Vagina (tissue), 2 donors: ENCODE results near the gene COMMD7. TPM values are rescaled to one million over a fixed set of nuclear protein-coding genes. Genes with fewer than 3 reads are reported as not detected.
"Not testable (repeated sequence)": the region's sequence is repeated elsewhere in the genome, so short reads cannot be mapped to it uniquely, and the experiment has no call there.

ENCODE experiments used
- DNase-seq, 2 donors: peaks; one replicate each; pipeline ENCODE4 v3.0.0-alpha.2; 2017; ENCODE audit errors: extremely low spot score in 2 of 2
- H3K27ac ChIP-seq: fragments of 200-600 bp; sonication (generic); one replicate; pipeline ENCODE4 v1.5.1; 2019
- H3K27me3 ChIP-seq: fragments of 200-600 bp; sonication (generic); one replicate; pipeline ENCODE4 v1.5.1; 2019
- H3K36me3 ChIP-seq, 2 donors: fragments of 200-600 bp; sonication (generic); one replicate each; pipeline ENCODE4 v1.5.1; 2017 to 2019
- H3K4me1 ChIP-seq: fragments of 200-600 bp; sonication (generic); one replicate; pipeline ENCODE4 v1.5.1; 2019
- H3K4me3 ChIP-seq, 2 donors: fragments of 200-600 bp; sonication (generic); 1 replicate in 1 of 2; 2 replicates in 1 of 2; pipeline ENCODE4 v1.5.1; 2016 to 2019
- H3K9me3 ChIP-seq: fragments of 200-600 bp; sonication (generic); one replicate; pipeline ENCODE4 v1.5.1; 2019
- CTCF ChIP-seq, 3 experiments: fragments of 450-650 bp in 2 of 3; fragments of 200-600 bp in 1 of 3; sonication (generic) in 1 of 3; IDR thresholded peaks; one replicate each; pipeline ENCODE4 v1.5.1; 2017 to 2019; ENCODE audit warnings: antibody characterized with exemption in 3 of 3, mild to moderate bottlenecking in 2 of 3, moderate library complexity in 2 of 3
- POLR2A ChIP-seq, 2 donors: fragments of 450-650 bp; IDR thresholded peaks; one replicate each; pipeline ENCODE4 v1.6.1; 2017; ENCODE audit warnings: antibody characterized with exemption in 2 of 2, mild to moderate bottlenecking in 2 of 2, moderate library complexity in 2 of 2
- POLR2AphosphoS5 ChIP-seq, 2 donors: sonication (generic); formaldehyde crosslinking; IDR thresholded peaks; one replicate each; pipeline ENCODE4 v1.9.0; 2017; ENCODE audit warnings: antibody characterized with exemption in 2 of 2, mild to moderate bottlenecking in 2 of 2, low read depth in 1 of 2; ENCODE audit not compliant: insufficient read depth in 1 of 2
- intact Hi-C: fragments of 100-400 bp; cut with DNase I; formaldehyde crosslinking; loops from one replicate; pipeline ENCODE4 v1.15.1; 2023
- total RNA-seq: library from RNA; depleted of rRNA; stranded (reverse); fragments of >200 nt; gene quantifications from one replicate; pipeline ENCODE4 v1.2.3, GENCODE V29; 2016

The COMMD7 gene
- total RNA-seq, 1 donor from 2014 or later = 28.7 TPM

- no peak for DNase-seq
- Histone ChIP-seq H3K27me3 (no peaks in the 10 kb centered on the region), H3K9me3 (no peaks in the 10 kb centered on the region), H3K4me3 (no peak overlapping the region), H3K4me1 (no peaks in the 10 kb centered on the region), H3K36me3 (peaks cover 0 to 5% of the 10 kb centered on the region in 2 donors), H3K27ac (no peak overlapping the region)
- intact Hi-C loops = no loop called here
- TF ChIP-seq CTCF (IDR thresholded peaks at IDR 0.05) = no peak
- TF ChIP-seq POLR2AphosphoS5 (IDR thresholded peaks at IDR 0.05; ENCODE audit: insufficient read depth in 1 of 2, low read depth in 1 of 2) = no peak
- no peak for TF ChIP-seq POLR2A (IDR thresholded peaks at IDR 0.05)
These were observed 48.2 kb downstream of the COMMD7 start for GRCh38 chr20:32695089-32695488.

- intact Hi-C loops, H3K4me3 ChIP-seq, DNase-seq, H3K9me3 ChIP-seq, H3K27me3 ChIP-seq, H3K36me3 ChIP-seq, H3K4me1 ChIP-seq, H3K27ac ChIP-seq: not testable (repeated sequence)
These were observed 54.3 kb downstream of the COMMD7 start for GRCh38 chr20:32688966-32689365.

- TF ChIP-seq POLR2AphosphoS5 (IDR thresholded peaks at IDR 0.05; ENCODE audit: insufficient read depth in 1 of 2, low read depth in 1 of 2) = no peak
- no peak for TF ChIP-seq CTCF (IDR thresholded peaks at IDR 0.05)
- no peak for TF ChIP-seq POLR2A (IDR thresholded peaks at IDR 0.05)
- intact Hi-C loops = no loop called here
- peaks cover 9% of the 10 kb centered on the region for H3K4me1 ChIP-seq
- H3K4me3 ChIP-seq = no peak overlapping the region
- no peaks in the 10 kb centered on the region for H3K9me3 ChIP-seq
- no peak for DNase-seq
- no peaks in the 10 kb centered on the region for H3K27me3 ChIP-seq
- no peaks in the 10 kb centered on the region for H3K36me3 ChIP-seq
- H3K27ac ChIP-seq = no peak overlapping the region
These were observed 56.1 kb downstream of the COMMD7 start for GRCh38 chr20:32687180-32687532.

- Histone ChIP-seq H3K4me1 (peaks cover 10% of the 10 kb centered on the region), H3K9me3 (no peaks in the 10 kb centered on the region), H3K4me3 (no peak overlapping the region), H3K27ac (no peak overlapping the region), H3K36me3 (no peaks in the 10 kb centered on the region), H3K27me3 (no peaks in the 10 kb centered on the region)
- intact Hi-C loops = no loop called here
- TF ChIP-seq CTCF (IDR thresholded peaks at IDR 0.05) (no peak), POLR2AphosphoS5 (IDR thresholded peaks at IDR 0.05; ENCODE audit: insufficient read depth in 1 of 2, low read depth in 1 of 2) (no peak), POLR2A (IDR thresholded peaks at IDR 0.05) (no peak)
- no peak for DNase-seq
These were observed 56.6 kb downstream of the COMMD7 start for GRCh38 chr20:32686530-32687179.

- no peak for TF ChIP-seq POLR2A (IDR thresholded peaks at IDR 0.05)
- TF ChIP-seq CTCF (IDR thresholded peaks at IDR 0.05) = no peak
- no peak for TF ChIP-seq POLR2AphosphoS5 (IDR thresholded peaks at IDR 0.05; ENCODE audit: insufficient read depth in 1 of 2, low read depth in 1 of 2)
- intact Hi-C loops = no loop called here
- no peaks in the 10 kb centered on the region for H3K27me3 ChIP-seq
These were observed 57.4 kb downstream of the COMMD7 start for GRCh38 chr20:32685541-32686529.

More at GRCh38 chr20:32685541-32686529, 57.4 kb downstream of the COMMD7 start:
- Histone ChIP-seq H3K4me3 (no peak overlapping the region), H3K4me1 (peaks cover 18% of the 10 kb centered on the region), H3K9me3 (no peaks in the 10 kb centered on the region), H3K27ac (no peak overlapping the region), H3K36me3 (no peaks in the 10 kb centered on the region)
- DNase-seq = no peak
